GM21423 (cell line): ENCODE measurements around the gene TMEM135.
A peak's percentile ranks its signal among the peaks of the same experiment; 100 is the strongest.

Source experiments
- ATAC-seq: cut with Tn5 transposase; IDR thresholded peaks from one replicate; pipeline ENCODE4 v1.9.1; 2021; ENCODE audit warnings: mild to moderate bottlenecking, moderate library complexity; ENCODE audit not compliant: unreplicated experiment

Gene TMEM135

DNA sequence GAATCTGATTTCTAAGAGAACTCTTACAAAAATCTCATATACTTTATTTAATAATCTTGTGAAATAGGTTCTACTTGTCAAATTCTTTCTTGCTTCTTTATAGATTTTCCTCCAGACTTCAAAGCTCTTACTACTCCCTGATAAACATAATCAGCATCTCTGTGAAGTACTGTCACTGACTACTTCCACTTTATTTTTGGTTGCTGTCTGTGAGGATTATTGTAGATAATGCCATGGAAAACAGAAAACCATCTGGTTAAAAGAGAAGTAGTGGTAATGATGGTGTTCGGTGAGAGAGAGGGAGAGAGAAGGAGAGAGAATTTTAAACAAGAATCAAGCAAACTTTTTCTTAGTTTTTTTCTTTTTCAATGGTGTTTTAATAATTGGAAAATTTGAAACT lies 152.3 kb downstream of the TMEM135 start:
- no peak for ATAC-seq

DNA sequence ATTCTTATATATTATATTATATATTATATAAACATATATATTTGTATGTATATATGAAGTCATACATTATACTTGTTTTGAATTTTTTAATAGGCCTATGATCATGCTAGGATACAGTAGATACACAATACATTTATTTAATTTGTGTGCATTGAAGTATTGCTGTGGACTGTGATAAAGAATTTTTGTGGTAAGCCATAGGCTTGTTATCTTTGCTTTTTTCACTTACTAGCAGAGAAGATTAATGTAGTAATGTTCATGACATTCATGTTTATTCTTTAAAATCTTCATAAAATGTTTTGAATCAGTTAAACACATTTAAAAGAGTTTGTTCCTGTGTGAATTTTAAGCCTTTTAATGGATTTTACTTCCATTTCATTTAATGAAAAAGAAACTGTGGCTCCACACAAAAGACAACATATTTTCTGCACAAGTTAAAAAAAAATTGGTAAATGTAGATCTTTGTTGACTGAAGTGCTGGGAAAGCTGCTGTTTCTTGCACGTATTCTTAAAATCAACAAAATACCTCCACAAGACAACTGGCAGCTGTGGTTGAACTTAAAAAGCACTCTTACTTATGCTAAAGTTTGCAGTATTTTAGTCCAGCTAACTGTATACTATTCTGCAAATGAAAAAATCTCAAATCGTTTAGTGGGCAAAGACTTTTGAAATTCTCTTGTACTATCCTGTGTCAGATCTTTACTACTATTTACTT lies 156.2 kb downstream of the TMEM135 start:
- no peak for ATAC-seq

GRCh38 chr11:87194985-87195820 lies 157.5 kb downstream of the TMEM135 start:
- ATAC-seq, result no peak

DNA sequence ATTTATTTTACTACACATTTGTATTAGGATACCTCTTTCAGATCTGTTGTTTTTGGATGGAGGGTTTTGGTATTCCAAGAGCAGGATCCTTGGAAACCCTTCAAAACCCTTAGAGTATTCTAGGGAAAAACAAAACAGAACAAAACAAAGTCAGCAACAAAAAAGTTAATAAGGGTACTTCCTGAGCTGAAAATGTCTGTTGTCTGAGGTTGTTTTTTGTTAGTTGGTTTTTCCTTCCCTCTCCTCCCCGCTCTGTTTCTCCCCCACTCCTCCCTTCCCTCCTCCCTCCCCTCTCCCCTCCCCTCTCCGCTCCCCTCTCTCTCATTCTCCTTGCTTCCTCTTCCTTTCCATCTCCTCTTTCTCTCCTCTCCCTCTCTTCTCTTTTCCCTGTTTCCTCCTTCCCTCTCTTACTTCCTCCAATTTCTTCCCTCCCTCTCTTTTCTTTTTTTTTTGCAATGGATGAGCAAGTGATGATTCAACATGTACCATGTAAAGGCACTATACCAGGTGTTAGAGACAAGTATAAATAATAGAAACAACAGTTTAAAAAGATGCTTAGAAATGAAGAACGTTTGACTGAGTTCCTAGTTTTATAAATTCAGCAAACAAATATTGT lies 160.6 kb downstream of the TMEM135 start:
- no peak for ATAC-seq

DNA sequence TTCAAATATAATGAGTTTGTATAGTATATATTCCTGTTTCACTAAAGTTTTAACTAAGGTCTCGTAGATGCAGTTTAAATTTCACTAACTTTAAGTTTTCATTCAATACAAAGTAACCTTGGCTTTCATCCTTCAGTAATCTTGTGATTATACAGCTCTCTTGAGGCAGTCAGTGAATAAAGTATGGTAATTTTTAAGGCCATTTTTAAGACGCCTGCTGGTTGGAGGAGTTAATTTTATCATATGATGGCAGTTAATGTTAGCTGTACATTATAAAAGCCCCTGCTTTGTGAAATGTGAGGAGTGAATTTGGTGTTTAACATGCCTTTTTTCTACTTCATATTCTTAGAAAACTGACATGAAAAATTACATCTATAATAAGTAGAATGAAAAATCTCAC lies 163.6 kb downstream of the TMEM135 start:
- ATAC-seq, result no peak

- no peak for ATAC-seq
Observed at GRCh38 chr11:87203907-87204602, 166.3 kb downstream of the TMEM135 start.

DNA sequence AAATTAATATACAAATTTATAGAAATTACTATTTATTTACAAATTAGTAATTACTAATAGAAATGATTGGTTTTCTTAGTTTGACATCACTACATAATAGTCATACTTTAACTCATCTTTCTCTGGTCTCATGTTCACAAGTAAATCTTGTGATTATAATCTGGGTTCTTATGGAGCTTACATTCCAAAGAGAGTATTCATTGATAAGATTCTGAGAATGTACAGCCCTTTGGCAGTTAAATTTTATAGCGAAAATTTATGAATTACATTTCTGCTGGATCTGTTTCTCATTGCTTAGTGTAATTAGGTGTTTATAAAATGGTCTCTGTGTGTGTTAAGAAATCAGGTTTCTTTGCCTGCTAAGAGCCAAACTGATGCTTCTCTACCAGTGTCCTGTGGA lies 175.2 kb downstream of the TMEM135 start:
- ATAC-seq, result no peak

GRCh38 chr11:87213444-87213843 lies 175.7 kb downstream of the TMEM135 start:
- peak; percentile 83 for ATAC-seq

DNA sequence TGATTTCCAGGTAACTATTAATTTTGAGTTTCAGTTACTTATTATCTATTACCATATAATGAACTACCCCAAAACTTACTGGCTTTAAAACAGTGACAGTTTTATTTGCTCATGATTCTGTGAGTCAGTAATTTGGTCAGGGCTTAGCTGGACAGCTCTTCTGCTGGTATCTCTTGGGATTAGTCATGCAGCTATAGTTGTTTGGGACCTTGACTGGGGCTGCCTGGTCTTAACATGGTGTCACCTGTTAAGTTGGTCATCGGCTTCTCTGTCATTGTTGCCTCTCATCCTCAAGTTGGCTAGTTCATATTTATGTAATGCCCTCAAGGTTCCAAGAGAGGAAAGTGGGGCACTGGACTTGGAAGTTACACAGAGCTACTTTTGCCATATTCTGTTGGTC lies 177.5 kb downstream of the TMEM135 start:
- no peak for ATAC-seq

- ATAC-seq, result no peak
Observed at GRCh38 chr11:87219266-87219665, 181.5 kb downstream of the TMEM135 start.

DNA sequence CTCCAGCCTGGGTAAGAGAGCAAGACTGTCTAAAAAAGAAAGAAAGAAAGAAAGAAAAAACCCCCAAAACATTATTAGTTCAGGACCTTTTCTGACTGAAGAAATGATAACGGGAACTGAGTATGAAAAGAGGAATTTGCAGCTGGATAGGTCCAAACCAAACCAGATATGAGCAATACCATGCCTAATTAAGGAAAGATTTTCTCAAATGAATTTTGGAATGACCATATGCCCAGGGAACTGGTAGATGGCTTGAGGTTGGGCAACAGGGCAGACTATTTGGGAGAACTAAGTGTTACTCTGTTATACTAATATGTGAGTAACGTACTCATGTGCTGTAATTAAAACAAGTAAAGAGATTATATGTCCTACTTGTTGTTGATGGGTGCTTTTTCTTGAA lies 186.1 kb downstream of the TMEM135 start:
- no peak for ATAC-seq

DNA sequence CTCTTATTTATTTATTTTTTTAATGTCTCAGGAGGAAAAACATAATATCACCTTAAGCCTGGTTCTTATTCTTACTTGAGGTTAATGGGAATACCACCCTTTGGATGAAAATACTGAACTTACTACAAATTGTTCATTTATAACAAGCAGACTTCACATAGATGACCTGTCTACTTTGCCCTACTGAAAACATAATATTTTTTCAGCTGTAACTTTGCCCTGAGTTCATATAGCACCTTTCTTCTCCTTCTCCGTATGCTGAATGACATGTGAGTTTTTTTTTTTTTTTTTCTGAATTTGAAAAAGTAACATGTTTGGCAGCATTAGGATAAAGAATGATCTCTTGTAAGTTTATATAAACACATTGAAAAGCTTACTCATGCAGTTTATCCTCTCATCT lies 186.8 kb downstream of the TMEM135 start:
- ATAC-seq, result no peak

DNA sequence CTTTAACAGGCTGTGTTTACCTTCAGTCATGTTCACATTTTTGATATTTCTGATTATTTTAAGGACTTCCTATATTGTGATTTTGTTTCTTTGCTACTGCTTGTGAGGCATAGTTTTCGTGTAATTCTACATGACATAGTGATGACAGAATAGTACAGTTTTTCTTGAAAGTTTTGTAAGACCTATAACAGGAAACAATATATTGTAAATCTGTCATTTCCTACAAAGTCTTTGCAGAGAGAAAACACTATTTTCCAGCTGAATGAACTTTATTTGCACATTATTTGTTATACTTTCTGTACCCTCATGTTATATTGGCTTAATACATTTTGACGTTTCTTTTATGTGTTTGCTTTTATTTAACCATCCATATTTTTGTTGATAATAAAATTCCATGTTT lies 191.1 kb downstream of the TMEM135 start:
- ATAC-seq, result no peak

DNA sequence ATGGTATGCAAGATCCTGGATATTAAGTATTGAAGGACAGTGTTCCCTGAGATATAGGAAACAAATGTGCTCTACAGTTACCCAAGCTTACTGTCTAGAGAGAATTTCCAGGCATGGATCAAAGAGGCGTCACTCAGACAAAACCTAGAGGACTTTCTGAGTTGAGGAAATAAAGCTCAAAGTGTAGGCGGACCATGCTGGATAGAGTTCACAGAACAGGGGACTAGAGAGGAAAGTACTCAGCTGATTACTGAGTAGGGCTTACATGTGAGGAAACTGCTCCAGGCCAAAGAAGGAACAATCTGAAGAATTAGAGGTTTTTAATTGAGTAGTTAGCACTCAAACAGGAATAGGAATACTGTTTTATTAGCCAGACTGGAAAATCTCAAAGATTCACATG lies 193.3 kb downstream of the TMEM135 start:
- no peak for ATAC-seq

GRCh38 chr11:87232320-87232719 lies 194.6 kb downstream of the TMEM135 start:
- no peak for ATAC-seq

GRCh38 chr11:87235366-87235765 lies 197.6 kb downstream of the TMEM135 start:
- no peak for ATAC-seq

- ATAC-seq, result no peak
Observed at GRCh38 chr11:87236368-87236767, 198.6 kb downstream of the TMEM135 start.

GRCh38 chr11:87239001-87239400 lies 201.3 kb downstream of the TMEM135 start:
- ATAC-seq, result no peak

- ATAC-seq, result no peak
Observed at GRCh38 chr11:87239531-87239930, 201.8 kb downstream of the TMEM135 start.

- no peak for ATAC-seq
Observed at GRCh38 chr11:87251560-87251959, 213.8 kb downstream of the TMEM135 start.

- no peak for ATAC-seq
Observed at GRCh38 chr11:87252869-87253268, 215.1 kb downstream of the TMEM135 start.
